Thoracic aorta (tissue), 2 donors: ENCODE data around the gene ZNF689. TPM values are rescaled to one million over a fixed set of nuclear protein-coding genes. Genes with fewer than 3 reads are reported as not detected.

ENCODE experiments used
- ATAC-seq: fragments of 150-250 bp; one replicate; pipeline ENCODE4 v1.8.0; 2017; ENCODE audit warnings: low read depth; ENCODE audit not compliant: insufficient number of reproducible peaks, low FRiP score
- DNase-seq: peaks from one replicate; pipeline ENCODE4 v3.0.0-alpha.2; 2020; ENCODE audit warnings: low spot score
- H3K27ac ChIP-seq, 2 donors: fragments of 200-600 bp; sonication (generic); 1 replicate in 1 of 2; 2 replicates in 1 of 2; pipeline ENCODE4 v1.5.1; 2016; ENCODE audit warnings: mild to moderate bottlenecking in 2 of 2, moderate library complexity in 2 of 2
- H3K27me3 ChIP-seq: fragments of 200-600 bp; sonication (generic); replicated peaks from 2 replicates; pipeline ENCODE4 v1.6.0; 2016; ENCODE audit warnings: mild to moderate bottlenecking; ENCODE audit not compliant: insufficient read depth
- H3K36me3 ChIP-seq: fragments of 200-600 bp; sonication (generic); one replicate; pipeline ENCODE4 v1.5.1; 2016
- H3K4me1 ChIP-seq, 2 donors: fragments of 200-600 bp; sonication (generic); 1 replicate in 1 of 2; 2 replicates in 1 of 2; pipeline versions ENCODE4 v1.5.1 to v1.6.0; 2016; ENCODE audit warnings: low read depth in 2 of 2, mild to moderate bottlenecking in 1 of 2; ENCODE audit not compliant: control insufficient read depth in 1 of 2
- H3K4me3 ChIP-seq: fragments of 200-600 bp; sonication (generic); 2 replicates; pipeline ENCODE4 v1.5.1; 2016; ENCODE audit warnings: mild to moderate bottlenecking
- H3K9me3 ChIP-seq: fragments of 200-600 bp; sonication (generic); 2 replicates; pipeline ENCODE4 v1.5.1; 2016
- total RNA-seq, 2 donors: library from RNA; depleted of rRNA; stranded (reverse); fragments of >200 nt; gene quantifications; one replicate each; pipeline versions ENCODE4 v1.1.0 to v1.2.3, GENCODE V29; 2016
- TF ChIP-seq, protein P1 (sequence below): fragments of 200-600 bp; sonication (generic); IDR thresholded peaks from one replicate; pipeline ENCODE4 v1.5.1; 2019; ENCODE audit warnings: antibody characterized with exemption

The ZNF689 gene
- total RNA-seq, 2 donors from 2014 or later: 7.4 to 17.0 TPM

DNA sequence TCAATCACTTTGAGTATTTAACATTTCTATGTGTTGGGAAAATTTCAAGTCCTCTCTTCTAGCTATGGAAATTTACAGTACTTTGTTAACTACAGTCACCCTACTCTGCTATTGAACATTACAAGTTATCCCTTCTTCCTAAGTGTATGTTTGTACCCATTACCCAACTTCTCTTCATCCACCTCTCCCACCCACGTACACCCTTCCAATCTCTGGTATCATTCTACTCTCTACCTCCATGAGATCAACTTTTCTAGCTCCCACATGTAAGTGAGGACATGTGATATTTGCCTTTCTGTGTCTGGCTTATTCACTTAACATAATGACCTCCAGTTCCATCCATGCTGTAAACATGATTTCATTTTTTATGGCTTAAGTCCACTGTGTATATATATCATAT is 35.5 kb downstream of the ZNF689 start:
- no peak for ATAC-seq
- H3K36me3 ChIP-seq: no peaks in the 10 kb centered on the region
- no peak for DNase-seq
- peaks cover 15 to 24% of the 10 kb centered on the region in 2 donors for H3K4me1 ChIP-seq
- H3K4me3 ChIP-seq: no peak overlapping the region
- no peaks in the 10 kb centered on the region for H3K9me3 ChIP-seq
- H3K27ac ChIP-seq: no peak overlapping the region
- TF ChIP-seq, protein P1, sequence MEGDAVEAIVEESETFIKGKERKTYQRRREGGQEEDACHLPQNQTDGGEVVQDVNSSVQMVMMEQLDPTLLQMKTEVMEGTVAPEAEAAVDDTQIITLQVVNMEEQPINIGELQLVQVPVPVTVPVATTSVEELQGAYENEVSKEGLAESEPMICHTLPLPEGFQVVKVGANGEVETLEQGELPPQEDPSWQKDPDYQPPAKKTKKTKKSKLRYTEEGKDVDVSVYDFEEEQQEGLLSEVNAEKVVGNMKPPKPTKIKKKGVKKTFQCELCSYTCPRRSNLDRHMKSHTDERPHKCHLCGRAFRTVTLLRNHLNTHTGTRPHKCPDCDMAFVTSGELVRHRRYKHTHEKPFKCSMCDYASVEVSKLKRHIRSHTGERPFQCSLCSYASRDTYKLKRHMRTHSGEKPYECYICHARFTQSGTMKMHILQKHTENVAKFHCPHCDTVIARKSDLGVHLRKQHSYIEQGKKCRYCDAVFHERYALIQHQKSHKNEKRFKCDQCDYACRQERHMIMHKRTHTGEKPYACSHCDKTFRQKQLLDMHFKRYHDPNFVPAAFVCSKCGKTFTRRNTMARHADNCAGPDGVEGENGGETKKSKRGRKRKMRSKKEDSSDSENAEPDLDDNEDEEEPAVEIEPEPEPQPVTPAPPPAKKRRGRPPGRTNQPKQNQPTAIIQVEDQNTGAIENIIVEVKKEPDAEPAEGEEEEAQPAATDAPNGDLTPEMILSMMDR: no peak
- H3K27me3 ChIP-seq: no peaks in the 10 kb centered on the region

DNA sequence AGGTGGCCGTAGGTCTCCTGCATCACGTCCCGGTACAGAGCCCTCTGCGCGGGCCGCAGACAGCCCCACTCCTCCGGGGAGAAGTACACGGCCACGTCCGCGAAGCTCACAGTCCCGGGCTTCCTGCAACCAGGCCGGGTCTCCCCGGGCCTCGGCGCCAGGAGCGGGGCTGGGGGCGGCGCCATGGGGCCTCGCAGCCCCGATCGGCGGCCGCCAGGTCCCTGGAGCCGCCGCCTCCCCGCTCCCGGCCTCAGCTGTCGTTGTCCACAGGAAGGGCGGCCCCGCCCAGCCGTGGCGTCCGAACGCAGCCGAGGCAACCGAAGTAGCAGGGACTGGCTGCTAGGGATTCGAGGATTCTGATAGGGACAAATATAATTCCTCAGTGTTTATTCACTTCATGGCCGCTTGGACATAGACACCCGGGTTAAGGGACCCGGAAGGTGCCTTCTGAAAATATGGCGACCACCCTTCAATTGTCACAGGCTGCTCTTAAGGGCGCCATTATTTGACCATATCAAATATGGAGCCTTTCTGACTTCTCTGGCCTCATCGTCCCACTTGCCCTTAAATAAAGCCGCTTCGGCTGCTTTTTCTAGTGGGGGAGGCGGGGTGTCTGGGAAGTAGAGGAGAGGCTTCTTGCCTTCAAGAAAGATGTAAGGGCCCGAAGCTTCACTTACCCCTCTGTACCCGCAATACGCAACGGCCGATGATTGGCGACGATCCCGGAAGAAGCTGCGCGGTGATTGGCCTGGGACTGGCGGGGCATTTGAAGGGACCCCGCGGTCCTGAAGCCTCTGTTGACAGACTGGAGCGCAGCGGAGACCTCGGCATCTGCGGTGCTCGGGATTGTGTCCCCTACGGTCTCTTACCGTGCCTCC is 38.5 kb downstream of the ZNF689 start, which contains the start of gene ZNF688:
Gene ZNF688, minus strand, starts transcription at position 270 of the 878 bp plus-strand sequence. Its CDS starts 85 bp downstream, at position 185.
- Histone ChIP-seq H3K27me3 (no peaks in the 10 kb centered on the region), H3K4me1 (peaks cover 15 to 24% of the 10 kb centered on the region in 2 donors), H3K27ac (peak within 1 kb of the TSS; percentile 93 to 99), H3K36me3 (no peaks in the 10 kb centered on the region), H3K4me3 (peak within 1 kb of the TSS; percentile 96), H3K9me3 (no peaks in the 10 kb centered on the region)
- DNase-seq (peak; percentile 94), ATAC-seq (peak; percentile 95)
- TF ChIP-seq, protein P1: no peak

DNA sequence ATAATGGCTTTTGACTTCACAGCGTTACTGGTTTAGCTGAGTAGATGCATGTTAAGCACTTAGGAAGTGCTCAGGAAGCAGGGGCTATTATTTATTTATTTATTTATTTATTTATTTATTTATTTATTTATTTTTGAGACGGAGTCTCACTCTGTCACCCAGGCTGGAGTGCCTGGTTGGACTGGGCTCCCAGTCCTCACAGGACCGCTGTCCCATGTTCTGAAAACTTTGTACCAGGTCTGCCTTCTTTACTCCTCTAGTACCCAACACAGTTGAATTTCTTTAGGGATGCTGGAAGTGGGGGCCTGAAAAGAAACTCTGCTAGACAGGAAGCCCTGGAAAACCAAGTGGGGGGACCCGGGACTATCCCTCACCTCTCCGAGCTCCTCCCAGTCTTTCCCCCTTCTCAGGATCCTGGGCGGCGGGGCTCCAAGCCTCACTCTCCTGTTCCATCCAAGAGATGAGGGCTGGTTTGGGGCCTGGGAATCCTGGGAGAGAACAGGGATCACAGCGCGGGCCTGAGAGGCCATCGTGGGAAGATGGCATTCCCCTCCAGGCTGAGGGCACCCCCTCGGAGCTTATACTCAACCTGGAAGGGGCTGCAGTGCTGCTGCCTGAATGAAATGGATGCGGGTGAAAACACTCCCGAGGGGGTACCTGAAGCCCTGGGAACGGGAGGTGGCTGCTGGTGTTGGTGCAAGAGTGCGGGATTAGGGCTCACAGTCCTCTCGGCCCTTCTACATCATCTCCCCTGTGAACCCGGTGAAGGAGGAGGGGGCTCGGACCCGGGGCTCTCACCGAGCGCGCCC is 39.3 kb downstream of the ZNF689 start:
- TF ChIP-seq, protein P1: no peak
- H3K27ac ChIP-seq: peak overlapping the region; percentile 93 to 99
- peaks cover 15 to 24% of the 10 kb centered on the region in 2 donors for H3K4me1 ChIP-seq
- H3K36me3 ChIP-seq: no peaks in the 10 kb centered on the region
- peak overlapping the region; percentile 96 for H3K4me3 ChIP-seq
- ATAC-seq (no peak), DNase-seq (no peak)
- no peaks in the 10 kb centered on the region for H3K9me3 ChIP-seq
- H3K27me3 ChIP-seq: no peaks in the 10 kb centered on the region

DNA sequence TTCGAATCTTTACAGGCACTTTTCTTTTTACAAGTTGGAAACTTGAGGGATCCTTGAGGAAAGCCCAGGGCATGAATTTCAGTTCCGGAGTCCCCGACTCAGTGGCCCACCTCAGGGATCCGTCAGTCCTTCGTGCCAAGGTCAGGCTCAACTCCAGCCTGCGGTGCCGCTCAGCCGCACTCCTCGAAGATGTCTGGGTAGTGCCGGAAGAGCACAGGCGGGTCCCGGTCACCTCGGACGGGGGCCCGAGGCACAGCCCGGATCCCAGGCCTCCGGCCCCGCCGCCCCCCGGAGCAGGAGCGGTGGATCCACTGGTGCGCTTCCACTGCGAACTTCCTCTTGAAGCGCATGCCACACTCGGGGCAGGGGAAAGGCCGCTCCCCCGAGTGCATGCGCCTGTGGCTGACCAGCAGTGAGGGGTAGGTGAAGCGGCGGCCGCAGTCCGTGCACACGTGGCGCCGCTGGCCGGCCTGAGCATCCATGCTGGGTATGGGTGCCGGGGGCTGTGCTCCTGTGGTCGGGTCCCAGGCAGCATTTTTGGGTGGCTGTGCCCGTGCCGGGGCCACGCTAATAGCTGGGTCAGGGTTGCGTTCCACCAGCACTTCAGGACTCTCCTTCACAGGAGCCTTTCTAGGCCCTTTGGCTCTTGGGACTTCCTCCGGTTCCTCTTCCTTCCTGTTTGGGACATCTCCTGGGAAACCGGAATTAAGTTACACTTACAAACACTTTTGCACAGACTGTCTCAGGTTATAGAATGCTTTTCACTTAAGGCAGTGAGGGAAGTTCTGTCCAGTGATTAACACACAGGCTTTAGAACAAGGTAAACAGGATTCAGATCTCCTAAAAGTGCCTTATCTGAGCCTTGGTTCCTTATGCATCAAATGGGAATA is 40.2 kb downstream of the ZNF689 start:
- Histone ChIP-seq H3K27ac (peak overlapping the region; percentile 93 to 99), H3K27me3 (no peaks in the 10 kb centered on the region), H3K4me1 (peaks cover 15 to 24% of the 10 kb centered on the region in 2 donors), H3K36me3 (no peaks in the 10 kb centered on the region), H3K4me3 (peak overlapping the region; percentile 96), H3K9me3 (no peaks in the 10 kb centered on the region)
- no peak for DNase-seq
- ATAC-seq: no peak
- TF ChIP-seq, protein P1: no peak
